NCI-H2171 treated with DMSO at 0.1 percent for 48 hours (cell line): ENCODE measurements around the gene TXNDC8.

Experiments
- DNase-seq: peaks from one replicate; lab custom pipeline; 2025; lab: John Stamatoyannopoulos, UW

The TXNDC8 gene

DNA sequence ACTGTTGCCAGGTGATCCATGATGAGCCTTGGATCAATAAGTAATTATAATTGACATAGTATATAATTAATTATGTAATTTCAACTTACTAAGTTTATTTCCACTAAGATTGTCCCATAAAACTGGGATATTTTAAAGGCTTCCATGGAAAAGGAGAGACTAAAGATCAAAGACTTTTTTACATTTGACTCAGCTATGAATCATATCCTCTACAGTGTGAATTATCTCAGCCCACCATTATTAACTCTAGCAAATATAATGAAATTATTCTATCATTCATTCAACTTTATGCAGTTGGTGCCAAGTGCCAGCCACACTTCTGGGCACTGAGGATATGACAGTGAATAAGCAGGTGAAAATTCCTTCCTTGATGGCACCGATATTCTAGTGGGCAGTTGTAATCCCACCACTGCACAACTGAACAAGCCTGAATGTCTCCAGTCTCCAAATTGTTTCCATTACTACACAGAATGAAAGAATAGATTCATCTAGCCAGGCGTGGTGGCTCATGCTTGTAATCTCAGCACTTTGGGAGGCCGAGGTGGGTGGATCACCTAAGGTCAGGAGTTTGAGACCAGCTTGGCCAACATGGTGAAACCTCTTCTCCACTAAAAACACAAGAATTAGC, 59.5 kb downstream of the TXNDC8 start:
- no peak for DNase-seq

GRCh38 chr9:110276781-110277180, 60.9 kb downstream of the TXNDC8 start:
- DNase-seq = peak; percentile 17

DNA sequence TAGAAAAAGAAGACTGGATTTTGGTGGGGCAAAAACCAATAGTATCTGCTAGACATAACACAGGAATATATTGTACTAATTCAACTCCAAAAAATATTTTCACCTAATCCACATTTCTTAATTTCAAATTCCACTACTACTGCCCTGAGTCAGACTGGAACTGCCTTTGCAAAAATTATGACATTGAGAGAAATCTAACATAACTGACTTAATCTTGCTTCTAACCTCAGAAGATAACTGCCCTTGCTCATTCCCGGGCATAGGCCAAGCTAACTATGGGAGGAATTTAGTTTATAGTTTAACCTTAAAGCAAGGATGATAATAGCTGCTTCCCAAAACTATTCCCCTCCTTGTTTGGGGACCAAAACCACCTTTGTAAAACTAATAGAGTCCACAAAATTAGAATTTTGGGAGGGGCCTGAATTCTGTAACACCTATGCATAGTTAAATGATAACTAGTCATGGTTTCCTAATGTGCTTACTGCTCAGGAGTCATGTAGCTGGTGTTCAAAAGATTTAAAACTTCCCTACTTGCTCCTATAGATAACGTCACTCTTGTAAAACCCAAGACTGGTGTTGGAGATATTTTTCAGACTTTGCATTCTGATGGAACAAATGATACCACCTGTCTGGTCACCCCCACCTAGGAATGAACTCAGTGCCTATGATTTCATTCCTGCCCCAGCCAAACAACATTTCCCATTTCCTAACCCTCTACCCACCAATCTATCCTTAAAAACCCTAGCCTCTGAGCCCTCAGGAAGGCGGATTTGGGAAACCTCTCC, 67.3 kb downstream of the TXNDC8 start:
- no peak for DNase-seq

GRCh38 chr9:110266795-110267194, 70.9 kb downstream of the TXNDC8 start:
- no peak for DNase-seq

DNA sequence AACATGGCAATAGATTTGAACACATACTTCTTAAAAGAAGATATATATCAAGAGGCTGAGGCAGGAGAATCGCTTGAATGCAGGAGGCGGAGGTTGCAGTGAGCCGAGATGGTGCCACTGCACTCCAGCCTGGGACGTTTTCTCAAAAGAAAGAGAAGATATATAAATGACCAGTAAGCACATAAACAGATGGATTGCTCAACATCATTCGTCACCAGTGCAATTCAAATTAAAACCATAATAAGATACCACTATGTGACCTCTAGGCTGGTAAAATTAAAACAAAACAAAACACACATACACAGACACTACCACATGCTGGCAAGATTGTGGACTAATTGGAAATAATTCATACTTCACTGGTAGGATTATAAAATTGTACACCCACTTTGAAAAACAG, 76.0 kb downstream of the TXNDC8 start:
- DNase-seq = no peak

GRCh38 chr9:110260911-110261310, 76.8 kb downstream of the TXNDC8 start:
- no peak for DNase-seq

DNA sequence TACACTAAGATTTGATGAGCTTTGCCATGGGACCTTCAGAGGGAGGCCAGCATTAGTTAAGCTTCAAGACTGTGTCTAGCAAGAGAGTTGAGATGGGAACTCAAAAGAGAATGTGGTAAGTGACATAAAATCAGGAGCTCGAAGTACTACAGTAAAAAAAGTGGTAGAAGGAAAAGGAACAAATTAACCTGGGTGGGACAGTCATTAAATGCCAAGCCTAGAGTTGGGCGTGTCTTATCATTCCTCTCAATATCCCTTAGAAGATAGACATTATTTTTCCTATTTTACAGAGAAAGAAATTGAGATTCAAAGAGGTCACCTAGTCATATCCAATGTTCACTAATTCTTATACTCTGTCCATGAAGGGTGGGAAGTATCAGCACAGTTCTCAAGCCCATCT, 78.1 kb downstream of the TXNDC8 start:
- no peak for DNase-seq

DNA sequence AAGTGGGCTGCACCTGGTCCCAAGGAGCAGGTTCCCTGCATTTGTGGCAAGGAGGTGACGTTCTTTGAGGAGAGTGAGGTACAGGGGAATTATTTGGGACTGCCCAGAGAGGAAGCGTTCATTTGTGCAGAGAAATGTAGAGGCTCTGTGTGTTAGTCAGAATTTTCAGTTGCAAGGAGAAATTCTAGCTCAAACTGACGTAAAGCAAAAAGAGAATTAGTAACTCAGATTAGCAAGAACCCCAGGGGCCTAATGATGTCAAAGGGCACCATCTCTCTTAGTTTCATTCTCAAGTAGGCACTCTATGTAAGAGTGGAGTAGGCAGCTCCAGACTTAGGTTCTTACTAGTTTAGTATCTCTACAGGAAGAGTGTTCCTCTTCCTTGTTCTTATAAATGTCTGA, 79.0 kb downstream of the TXNDC8 start:
- no peak for DNase-seq

DNA sequence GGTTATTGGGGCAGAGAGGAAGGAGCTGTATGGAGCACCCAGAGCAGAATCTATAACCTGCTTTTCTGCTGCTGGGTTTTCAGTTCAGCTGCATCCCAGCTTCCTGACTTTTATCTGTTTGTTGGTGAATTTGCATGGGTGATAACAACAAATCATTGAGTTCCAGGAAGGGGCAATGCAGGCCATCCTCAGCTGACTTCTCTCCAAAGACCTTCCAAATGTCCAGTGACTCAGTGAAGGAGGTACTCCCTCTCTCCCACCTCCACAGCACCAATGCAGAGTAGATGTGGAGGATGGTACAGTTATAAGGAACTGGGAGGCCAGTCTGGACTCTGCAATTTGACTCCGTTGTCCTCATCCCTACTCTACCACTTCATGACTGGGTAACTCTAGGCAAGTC, 79.7 kb downstream of the TXNDC8 start:
- no peak for DNase-seq

DNA sequence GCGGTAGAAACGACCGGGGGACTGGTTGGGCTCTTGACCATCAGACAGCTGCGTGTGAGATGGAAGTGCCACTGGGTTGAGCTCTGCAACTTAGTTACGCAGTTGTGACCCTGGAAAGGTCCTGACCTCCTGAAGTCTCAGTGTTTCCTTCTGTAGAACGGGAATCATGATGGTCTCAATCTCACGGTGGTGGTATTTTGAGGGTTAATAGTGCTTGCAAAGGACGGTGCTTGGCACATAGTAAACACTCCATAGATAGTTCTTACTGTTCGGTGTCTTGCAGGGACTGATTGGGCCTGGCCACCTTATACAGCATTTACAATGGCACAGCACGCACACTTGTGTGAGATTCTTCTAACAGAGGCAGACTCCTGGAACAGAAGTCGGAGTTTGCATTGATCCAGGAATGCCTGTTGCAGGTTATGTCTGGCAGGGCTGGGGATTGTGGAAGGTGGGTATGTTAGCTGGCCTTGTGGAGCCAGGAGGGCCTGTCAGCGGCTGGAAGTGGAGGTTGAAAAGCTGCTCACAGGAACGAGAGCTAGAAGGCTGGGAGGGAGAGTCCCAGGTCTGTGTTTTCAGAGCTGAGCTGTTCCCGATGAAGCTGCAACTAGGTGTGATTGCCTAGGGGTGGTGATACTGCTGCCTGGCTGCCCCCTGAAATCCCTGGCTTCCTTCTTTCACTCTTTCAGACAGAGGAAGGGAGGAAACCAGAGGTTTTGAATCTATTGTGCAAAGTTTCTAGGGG, 80.4 kb downstream of the TXNDC8 start:
- peak; percentile 36 for DNase-seq

DNA sequence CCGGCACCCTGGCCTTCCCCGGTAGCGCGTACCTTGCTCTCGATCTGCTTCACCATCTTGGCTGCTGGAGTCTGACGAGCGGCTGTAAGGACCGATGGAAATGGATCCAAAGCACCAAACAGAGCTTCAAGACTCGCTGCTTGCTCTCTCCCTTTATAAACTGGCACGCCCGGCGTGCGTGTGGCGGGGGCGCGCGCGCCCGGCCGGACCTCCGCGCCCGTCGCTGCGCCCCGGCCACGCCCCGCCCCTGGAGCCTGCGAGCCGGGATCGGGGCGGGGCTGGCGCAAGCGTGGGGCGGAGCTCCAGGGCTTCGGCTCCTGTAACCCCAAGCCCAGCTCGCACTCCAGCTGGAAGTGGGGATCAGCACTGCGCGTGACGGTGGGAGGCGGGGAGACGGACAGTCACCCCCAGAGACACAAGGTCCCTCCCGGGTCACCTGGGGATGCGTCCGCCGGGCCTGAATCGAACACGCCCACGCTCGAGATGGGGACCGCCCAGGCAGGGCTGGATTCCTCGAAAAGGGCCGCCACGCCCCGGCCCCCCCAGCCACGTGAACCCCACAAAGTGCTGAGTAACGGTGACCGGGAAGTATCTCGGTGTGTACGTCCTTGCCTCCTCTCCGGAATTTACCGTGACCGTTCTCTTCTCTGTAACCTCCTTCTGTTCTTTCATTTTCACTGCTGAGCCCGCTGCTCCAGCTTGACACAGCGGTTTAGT, 81.1 kb downstream of the TXNDC8 start, which contains the start of gene TXN:
TSS of gene TXN (minus strand) at position 128 of the 717 bp plus-strand sequence. CDS start at position 56, 72 bp downstream.
- DNase-seq = peak; percentile 83

- DNase-seq = peak; percentile 42
Observed at GRCh38 chr9:110255463-110256379, 81.9 kb downstream of the TXNDC8 start.

- DNase-seq = peak; percentile 32
Observed at GRCh38 chr9:110255034-110255462, 82.6 kb downstream of the TXNDC8 start.

- no peak for DNase-seq
Observed at GRCh38 chr9:110254500-110254899, 83.2 kb downstream of the TXNDC8 start.
